Measurements from ENCODE around the gene MCRIP1. TPM values are rescaled to one million over a fixed set of nuclear protein-coding genes. Genes with fewer than 3 reads are reported as not detected.

Gene MCRIP1
- total RNA-seq, 1 donor from 2014 or later: 218 TPM

DNA sequence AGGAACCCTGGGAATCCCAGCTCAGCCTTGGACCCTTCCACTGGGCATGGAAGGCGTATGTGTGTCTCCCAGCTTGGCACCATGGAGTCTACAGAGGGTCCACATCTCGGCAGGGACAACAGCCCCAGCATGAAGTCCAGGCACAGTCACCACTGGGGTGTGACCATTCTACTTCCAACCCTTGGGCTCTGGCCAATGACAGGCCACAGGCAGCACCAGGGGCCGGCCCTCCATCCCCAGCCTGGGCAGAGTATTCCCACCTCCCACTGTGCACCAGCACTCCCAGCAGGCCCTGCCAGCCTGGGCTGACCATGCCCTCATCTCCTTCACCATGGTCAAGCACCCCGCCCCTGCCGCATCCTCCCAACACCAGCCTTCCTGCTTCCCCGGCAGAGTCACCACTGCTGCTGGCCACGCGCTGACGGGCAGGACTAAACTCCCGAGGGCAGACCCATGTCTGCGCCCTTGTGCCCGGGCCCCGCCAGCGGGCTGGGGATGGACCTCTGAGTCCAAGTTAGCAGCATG is 11.3 kb upstream of the MCRIP1 start:
- Mint-ChIP-seq H3K4me1 (ENCODE audit: low read depth, unreplicated experiment) (no peaks in the 10 kb centered on the region), H3K9me3 (ENCODE audit: unreplicated experiment) (no peaks in the 10 kb centered on the region), H3K36me3 (ENCODE audit: unreplicated experiment) (no peaks in the 10 kb centered on the region), H3K4me3 (ENCODE audit: unreplicated experiment) (no peak overlapping the region), H3K27me3 (ENCODE audit: unreplicated experiment) (peaks cover 5% of the 10 kb centered on the region), H3K27ac (ENCODE audit: unreplicated experiment) (no peak overlapping the region)
- DNase-seq: no peak
- TF ChIP-seq, protein P1, sequence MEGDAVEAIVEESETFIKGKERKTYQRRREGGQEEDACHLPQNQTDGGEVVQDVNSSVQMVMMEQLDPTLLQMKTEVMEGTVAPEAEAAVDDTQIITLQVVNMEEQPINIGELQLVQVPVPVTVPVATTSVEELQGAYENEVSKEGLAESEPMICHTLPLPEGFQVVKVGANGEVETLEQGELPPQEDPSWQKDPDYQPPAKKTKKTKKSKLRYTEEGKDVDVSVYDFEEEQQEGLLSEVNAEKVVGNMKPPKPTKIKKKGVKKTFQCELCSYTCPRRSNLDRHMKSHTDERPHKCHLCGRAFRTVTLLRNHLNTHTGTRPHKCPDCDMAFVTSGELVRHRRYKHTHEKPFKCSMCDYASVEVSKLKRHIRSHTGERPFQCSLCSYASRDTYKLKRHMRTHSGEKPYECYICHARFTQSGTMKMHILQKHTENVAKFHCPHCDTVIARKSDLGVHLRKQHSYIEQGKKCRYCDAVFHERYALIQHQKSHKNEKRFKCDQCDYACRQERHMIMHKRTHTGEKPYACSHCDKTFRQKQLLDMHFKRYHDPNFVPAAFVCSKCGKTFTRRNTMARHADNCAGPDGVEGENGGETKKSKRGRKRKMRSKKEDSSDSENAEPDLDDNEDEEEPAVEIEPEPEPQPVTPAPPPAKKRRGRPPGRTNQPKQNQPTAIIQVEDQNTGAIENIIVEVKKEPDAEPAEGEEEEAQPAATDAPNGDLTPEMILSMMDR (IDR thresholded peaks at IDR 0.05; ENCODE audit: partially characterized antibody, unreplicated experiment): no peak

DNA sequence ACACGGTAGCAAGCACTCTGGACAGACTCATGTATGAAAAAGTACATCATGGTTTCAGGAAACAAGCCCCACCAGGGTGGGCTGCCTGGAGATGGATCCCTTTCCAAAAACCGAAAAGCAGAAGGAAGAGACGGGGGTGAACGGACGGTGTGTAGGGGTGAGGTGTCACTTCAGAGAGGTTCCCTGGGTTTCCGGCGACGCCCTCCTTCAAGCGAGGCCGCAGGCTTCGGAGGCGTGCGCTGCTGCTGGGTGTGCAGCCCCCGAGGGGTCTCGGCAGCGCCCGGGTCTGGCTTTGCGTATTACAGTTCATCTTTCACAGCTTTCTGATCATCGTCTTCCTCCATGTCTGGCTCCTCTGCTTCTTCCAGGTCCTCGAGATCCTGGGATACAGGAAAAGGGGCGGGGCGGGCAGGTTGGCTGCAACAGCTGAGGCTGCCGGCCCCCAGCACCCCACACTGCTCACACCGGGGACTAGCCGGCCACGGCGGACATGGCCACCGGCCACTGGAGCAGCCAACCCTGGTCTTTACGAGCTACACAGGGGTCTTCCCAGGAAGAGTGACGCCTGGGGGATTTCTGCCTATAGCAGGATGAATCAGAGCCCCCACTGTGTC is 10.7 kb upstream of the MCRIP1 start:
- TF ChIP-seq, protein P1 (IDR thresholded peaks at IDR 0.05; ENCODE audit: partially characterized antibody, unreplicated experiment): no peak
- no peaks in the 10 kb centered on the region for H3K9me3 Mint-ChIP-seq (ENCODE audit: unreplicated experiment)
- H3K4me3 Mint-ChIP-seq (ENCODE audit: unreplicated experiment): no peak overlapping the region
- no peak overlapping the region for H3K27ac Mint-ChIP-seq (ENCODE audit: unreplicated experiment)
- H3K27me3 Mint-ChIP-seq (ENCODE audit: unreplicated experiment): peaks cover 5% of the 10 kb centered on the region
- H3K4me1 Mint-ChIP-seq (ENCODE audit: low read depth, unreplicated experiment): no peaks in the 10 kb centered on the region
- no peak for DNase-seq
- no peaks in the 10 kb centered on the region for H3K36me3 Mint-ChIP-seq (ENCODE audit: unreplicated experiment)

DNA sequence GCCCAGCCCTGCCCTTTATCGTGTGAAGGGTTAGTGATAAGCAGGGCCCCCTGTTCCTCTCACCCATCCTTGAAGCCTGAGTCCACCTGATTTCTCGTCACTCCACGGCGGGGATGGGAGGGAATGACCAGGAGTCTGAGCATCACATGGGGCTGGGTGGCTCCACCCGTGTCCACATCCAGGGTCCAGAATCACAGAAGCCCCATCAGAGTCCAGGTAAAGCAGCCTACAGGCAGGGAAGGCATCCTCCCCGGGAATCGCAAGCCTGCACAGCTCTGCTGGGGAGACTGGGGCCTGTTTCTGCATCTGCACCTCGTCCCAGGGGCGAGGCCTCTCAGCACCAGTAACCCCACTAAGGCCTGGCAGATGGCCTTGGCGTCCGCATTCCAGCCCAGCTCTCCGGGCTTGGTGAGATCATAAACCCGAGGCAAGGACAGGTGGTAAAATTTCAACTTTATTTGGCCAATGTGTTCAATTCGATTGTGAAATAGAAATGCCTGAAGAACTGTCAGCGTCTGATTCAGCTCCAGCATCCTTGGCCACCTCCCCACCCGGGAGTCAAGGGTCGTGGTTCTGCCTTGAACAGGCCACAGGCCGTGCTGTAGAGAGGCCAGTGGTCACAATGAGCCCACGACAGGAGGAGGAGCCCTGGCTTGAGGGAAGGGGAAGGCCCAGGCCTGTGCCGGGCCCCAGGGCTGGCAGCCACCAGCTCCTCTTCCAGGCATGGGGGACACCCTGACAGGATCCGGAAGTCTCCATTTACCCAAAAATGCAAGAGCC is 9.8 kb upstream of the MCRIP1 start:
- DNase-seq: no peak
- H3K27ac Mint-ChIP-seq (ENCODE audit: unreplicated experiment): no peak overlapping the region
- no peaks in the 10 kb centered on the region for H3K4me1 Mint-ChIP-seq (ENCODE audit: low read depth, unreplicated experiment)
- H3K36me3 Mint-ChIP-seq (ENCODE audit: unreplicated experiment): no peaks in the 10 kb centered on the region
- H3K27me3 Mint-ChIP-seq (ENCODE audit: unreplicated experiment): peaks cover 3% of the 10 kb centered on the region
- TF ChIP-seq, protein P1 (IDR thresholded peaks at IDR 0.05; ENCODE audit: partially characterized antibody, unreplicated experiment): no peak
- no peak overlapping the region for H3K4me3 Mint-ChIP-seq (ENCODE audit: unreplicated experiment)
- H3K9me3 Mint-ChIP-seq (ENCODE audit: unreplicated experiment): no peaks in the 10 kb centered on the region

DNA sequence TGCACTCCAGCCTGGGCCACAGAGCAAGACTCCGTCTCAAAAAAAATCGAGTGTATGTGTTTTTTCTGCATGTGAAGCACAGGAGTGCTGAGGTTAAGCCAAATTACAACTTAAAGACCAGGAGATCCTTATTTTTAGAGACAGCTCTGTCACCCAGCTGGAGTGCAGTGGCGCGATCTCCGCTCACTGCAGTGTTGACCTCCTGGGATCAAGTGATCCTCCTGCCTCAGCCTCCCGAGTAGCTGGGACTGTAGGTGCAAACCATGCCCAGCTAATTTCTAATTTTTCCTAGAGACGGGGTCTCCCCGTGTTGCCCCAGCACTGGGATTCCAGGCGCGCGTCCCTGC is 9.3 kb upstream of the MCRIP1 start:
- TF ChIP-seq, protein P1 (IDR thresholded peaks at IDR 0.05; ENCODE audit: partially characterized antibody, unreplicated experiment): no peak
- DNase-seq: no peak
- H3K36me3 Mint-ChIP-seq (ENCODE audit: unreplicated experiment): no peaks in the 10 kb centered on the region
- peak overlapping the region; percentile 38 for H3K27ac Mint-ChIP-seq (ENCODE audit: unreplicated experiment)
- H3K4me1 Mint-ChIP-seq (ENCODE audit: low read depth, unreplicated experiment): no peaks in the 10 kb centered on the region
- H3K9me3 Mint-ChIP-seq (ENCODE audit: unreplicated experiment): no peaks in the 10 kb centered on the region
- peaks cover 3% of the 10 kb centered on the region for H3K27me3 Mint-ChIP-seq (ENCODE audit: unreplicated experiment)
- no peak overlapping the region for H3K4me3 Mint-ChIP-seq (ENCODE audit: unreplicated experiment)

DNA sequence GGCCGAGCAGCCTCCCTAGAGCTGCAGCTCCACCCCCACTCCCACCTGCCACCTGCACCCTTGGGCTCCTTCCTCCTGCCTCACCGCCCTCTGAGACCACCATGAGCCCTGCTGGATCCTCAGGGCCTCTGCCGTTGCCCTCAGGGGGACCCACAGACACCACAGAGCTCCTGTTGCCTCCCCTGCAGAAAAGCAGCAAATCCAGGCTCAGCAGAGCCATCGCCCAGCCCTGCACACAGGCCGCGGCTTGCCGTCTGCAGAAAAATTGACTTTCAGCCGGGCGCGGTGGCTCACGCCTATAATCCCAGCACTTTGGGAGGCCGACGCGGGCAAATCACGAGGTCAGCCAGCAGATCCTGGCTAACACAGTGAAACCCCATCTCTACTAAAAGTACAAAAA is 8.8 kb upstream of the MCRIP1 start:
- peaks cover 3% of the 10 kb centered on the region for H3K27me3 Mint-ChIP-seq (ENCODE audit: unreplicated experiment)
- H3K4me1 Mint-ChIP-seq (ENCODE audit: low read depth, unreplicated experiment): no peaks in the 10 kb centered on the region
- TF ChIP-seq, protein P1 (IDR thresholded peaks at IDR 0.05; ENCODE audit: partially characterized antibody, unreplicated experiment): no peak
- DNase-seq: no peak
- H3K9me3 Mint-ChIP-seq (ENCODE audit: unreplicated experiment): no peaks in the 10 kb centered on the region
- H3K36me3 Mint-ChIP-seq (ENCODE audit: unreplicated experiment): no peaks in the 10 kb centered on the region
- H3K27ac Mint-ChIP-seq (ENCODE audit: unreplicated experiment): peak overlapping the region; percentile 38
- no peak overlapping the region for H3K4me3 Mint-ChIP-seq (ENCODE audit: unreplicated experiment)

All from glutamatergic neuron (in vitro differentiated cells).